ENCODE results near the gene FAM47E.
"Not testable (repeated sequence)": the region's sequence is repeated elsewhere in the genome, so short reads cannot be mapped to it uniquely, and the experiment has no call there.

The FAM47E gene

GRCh38 chr4:76270244-76271175 lies 19.0 kb downstream of the FAM47E start:
- no peak for DNase-seq (ENCODE audit: low read depth)

DNA sequence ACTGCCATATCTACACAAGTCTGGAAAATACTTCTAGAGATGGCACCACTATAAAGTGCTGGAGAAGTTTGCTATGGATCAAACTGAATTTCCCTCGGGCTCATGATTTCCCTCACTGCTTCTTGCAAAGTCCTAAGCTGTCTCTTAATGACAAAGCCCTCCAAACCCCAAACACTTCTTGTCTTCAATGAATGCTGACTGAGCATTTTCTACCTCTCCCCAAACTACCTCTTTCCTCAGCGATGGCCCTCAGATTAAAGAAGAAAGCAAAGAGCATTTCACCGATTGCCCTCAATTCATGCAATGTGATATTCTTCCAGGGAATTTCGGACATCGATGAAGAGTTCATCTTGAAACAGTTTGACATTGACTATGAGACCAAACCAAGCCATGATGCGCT lies 19.7 kb downstream of the FAM47E start:
- no peak for DNase-seq (ENCODE audit: low read depth)

GRCh38 chr4:76272073-76272472 lies 20.6 kb downstream of the FAM47E start:
- no peak for DNase-seq (ENCODE audit: low read depth)

DNA sequence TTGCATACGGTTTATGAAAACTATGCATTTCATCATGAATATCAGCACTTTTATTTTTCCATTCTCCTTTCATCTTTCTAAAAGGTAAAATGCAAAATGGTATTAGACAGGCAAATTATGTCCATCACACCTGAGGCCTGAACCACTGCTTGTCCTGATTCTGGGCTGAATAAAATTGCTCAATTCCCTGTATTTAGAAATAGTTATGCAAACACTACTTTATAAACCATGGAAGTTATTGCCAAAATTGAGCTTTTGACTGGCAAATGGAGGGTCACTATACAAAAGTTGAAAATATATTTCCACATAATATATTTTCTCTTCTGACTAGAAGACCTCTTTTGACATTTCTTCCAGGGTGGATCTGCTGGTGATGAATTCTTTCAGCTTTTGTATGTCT lies 21.1 kb downstream of the FAM47E start:
- no peak for DNase-seq (ENCODE audit: low read depth)

GRCh38 chr4:76272999-76273398 lies 21.5 kb downstream of the FAM47E start:
- DNase-seq (ENCODE audit: low read depth), result no peak

DNA sequence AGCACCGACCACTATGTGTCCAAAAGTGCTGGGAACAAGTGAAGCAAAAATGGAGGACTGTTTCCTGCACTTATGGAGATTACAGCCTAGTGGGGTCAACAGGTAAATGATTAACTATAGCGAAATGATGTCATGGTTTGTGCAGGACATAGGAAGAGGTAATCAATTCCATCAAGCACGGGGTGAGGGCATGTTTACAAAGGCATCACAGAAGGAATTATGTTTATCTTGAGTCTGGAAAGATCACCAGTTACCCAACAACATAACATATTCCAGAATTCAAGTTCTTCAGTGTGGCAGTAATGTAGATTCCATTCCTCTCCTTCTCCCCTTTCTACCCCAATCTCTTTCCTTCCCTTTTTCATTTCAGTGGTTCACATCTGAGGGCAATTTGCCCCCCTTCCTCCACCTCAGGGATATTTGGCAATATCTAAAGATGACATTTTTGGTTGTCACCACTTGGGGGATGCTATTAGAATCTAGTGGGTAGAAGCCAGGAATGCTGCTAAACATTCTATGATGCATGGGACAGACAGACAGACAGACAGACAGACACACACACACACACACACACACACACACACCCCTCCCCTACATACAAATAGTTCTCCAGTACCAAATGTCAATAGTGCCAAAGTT lies 24.1 kb downstream of the FAM47E start:
- DNase-seq (ENCODE audit: low read depth), result no peak

GRCh38 chr4:76276813-76277212 lies 25.3 kb downstream of the FAM47E start:
- no peak for DNase-seq (ENCODE audit: low read depth)

- no peak for DNase-seq (ENCODE audit: low read depth)
Observed at GRCh38 chr4:76277667-76278066, 26.1 kb downstream of the FAM47E start.

DNA sequence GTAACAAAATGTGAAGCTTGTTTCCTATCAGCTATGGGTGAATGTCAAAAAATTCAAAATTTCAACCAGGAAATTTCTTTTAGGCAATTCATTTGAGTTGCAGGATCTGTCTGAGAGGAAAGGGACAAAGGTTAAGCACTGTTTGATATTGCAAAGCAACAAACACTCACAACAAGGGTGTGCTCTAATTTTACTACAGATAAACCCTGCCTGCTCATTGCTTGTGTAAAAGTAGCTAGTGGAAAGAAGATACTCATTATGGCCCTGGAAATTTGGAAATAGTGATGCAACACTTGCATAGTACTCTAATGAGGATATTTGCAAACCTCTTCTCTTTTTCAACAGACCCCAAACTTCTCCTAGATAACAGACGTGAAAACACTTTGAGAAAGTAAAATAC lies 27.1 kb downstream of the FAM47E start:
- no peak for DNase-seq (ENCODE audit: low read depth)

DNA sequence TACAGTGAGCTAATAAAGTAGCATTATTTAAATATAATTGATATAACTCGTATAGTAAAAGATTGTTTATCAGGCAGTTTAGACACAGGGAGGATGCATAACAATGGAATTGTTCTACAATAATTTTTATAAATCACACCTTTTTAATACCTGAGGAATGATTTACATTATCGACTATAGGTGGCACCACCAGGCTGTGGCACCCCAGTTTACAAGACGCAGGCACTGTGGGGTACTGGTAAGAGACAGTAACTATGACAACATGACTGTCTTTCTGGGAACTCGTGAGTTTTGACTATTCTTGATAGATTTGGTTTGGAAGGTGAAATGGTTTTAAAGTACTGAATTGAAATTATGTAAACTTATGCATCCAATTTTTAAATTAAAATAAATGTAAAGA lies 27.9 kb downstream of the FAM47E start:
- peak; percentile 1 for DNase-seq (ENCODE audit: low read depth)

DNA sequence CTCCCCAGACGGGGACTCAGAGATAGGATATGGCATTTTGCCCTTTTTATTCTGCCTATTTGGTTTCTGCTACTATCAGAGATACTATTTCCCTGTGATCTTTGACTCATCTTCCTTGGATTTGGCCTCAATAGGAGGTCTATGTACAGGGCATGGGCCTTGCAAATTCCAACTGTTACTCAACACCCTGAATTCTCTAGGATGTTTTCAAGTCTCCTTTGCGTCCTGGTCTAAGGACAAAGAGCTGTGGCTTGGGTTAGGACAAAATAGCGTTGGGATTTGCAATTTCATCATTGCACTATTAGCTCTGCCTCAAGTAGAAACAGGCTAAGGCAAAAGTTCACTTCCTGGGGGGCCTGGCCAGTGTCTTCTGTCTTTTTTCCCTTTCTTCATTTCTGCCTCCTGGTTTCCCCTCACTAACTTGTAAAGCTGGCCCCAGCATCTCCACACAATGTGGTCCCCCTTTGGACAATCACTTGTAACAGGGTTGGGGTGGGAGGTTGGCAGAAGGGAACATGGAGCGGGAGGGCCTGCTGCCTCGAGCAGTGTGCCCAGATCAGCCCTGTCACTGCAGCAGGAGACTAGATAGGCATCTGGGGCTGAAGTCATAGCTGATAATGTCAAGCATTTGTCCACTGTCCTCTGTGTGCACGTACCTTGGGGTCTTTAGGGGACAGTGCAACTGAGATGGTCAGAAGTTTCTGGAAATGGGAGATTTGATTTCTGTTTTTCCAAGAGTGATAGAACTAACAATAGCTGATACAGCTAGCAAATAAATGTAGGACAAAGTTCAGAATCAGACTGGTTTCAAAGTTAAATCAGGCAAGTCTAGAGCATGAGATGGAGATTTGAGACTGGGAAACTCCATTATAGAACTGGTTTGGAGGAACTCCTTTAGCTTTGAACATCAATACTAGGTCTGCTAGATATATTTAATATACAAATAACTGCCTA lies 29.2 kb downstream of the FAM47E start:
- DNase-seq (ENCODE audit: low read depth), result no peak

- not testable (repeated sequence) for DNase-seq (ENCODE audit: low read depth)
Observed at GRCh38 chr4:76281594-76281993, 30.1 kb downstream of the FAM47E start.

- DNase-seq (ENCODE audit: low read depth), result no peak
Observed at GRCh38 chr4:76282941-76283689, 31.6 kb downstream of the FAM47E start.

DNA sequence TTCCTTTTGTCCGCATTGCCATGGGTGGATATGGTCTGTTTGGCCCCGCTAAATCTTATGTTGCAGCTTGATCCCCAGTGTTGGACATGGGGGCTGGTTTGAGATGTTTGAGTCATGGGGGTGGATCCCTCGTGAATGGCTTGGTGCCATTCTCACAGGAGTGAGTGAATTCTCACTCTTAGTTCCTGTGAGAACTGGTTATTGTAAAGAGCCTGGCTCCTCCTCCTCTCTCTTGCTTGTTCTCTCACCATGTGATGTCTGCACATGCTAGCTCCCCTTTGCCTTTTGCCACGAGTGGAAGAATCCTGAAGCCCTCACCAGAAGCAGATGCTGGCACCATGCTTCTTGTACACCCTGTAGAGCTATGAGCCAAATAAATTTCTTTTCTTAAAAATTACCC lies 32.4 kb downstream of the FAM47E start:
- DNase-seq (ENCODE audit: low read depth), result no peak

GRCh38 chr4:76287811-76288210 lies 36.3 kb downstream of the FAM47E start:
- not testable (repeated sequence) for DNase-seq (ENCODE audit: low read depth)

DNA sequence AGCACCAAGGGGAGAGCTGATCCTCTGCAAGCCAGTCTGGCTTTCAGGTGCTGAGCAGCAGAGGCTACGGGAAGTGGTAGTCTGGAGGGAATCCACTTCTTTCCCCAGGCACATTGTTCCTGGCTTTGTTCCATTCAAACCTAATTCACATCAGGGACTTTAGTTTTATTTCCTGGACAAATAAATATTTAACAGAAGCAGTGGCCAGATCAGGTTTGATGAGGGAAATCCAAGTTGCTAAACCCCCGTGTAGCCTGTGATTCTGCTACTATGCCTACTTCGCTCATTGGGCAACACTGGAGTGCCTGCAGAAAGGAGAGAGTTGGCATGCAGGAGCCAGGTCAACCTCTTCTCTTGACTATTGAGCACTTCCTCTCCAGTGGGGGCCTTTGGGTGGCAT lies 41.2 kb downstream of the FAM47E start:
- no peak for DNase-seq (ENCODE audit: low read depth)

- DNase-seq (ENCODE audit: low read depth), result no peak
Observed at GRCh38 chr4:76293772-76294171, 42.3 kb downstream of the FAM47E start.

DNA sequence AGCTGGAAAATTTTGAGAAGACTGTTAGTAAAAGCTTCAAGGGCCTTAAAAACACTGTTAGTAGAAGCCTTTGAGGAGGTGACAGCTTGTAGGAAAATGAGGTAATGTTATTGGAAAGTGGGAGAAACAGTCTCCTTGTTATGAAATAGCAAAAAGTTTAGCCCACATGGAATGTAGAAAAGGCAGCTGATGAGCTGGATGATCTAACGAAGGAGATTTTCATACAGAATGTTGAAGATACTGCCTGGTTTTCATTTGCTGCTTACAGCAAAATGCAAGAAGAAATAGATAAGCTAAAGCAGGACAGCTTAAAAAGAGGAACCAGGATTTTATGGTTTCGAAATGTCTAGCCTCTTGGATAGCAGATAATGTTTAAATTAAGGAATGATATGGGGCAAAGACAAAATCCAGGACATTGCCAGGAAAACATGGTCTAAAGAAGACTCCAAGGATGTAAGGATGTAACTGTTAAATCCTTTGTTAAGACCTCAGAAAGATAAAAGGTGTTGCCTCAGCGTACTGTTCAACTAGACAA lies 44.8 kb downstream of the FAM47E start:
- no peak for DNase-seq (ENCODE audit: low read depth)

DNA sequence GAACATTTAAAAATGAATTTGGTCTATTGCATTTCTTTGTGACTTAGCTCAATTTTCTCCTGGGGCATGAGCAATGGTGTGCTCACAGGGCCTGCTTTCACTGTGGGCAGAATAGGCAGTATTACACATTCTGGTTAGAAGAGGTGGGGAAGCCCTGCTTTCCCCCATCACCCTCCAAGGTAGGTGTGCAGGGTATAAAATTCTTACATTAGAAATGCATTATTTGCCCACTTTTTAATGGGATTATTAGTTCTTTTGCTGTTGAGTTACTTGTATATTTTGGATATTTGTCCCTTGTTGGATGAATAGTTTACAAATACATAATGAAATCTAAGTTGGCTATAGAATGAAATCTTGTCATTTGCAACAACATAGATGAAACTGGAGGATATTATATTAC lies 46.7 kb downstream of the FAM47E start:
- no peak for DNase-seq (ENCODE audit: low read depth)

- no peak for DNase-seq (ENCODE audit: low read depth)
Observed at GRCh38 chr4:76300012-76300411, 48.5 kb downstream of the FAM47E start.

GRCh38 chr4:76301068-76301774 lies 49.7 kb downstream of the FAM47E start:
- DNase-seq (ENCODE audit: low read depth), result no peak
